ENCODE results near the gene RAB3A.
A peak's percentile ranks its signal among the peaks of the same experiment; 100 is the strongest.

Gene RAB3A

GRCh38 chr19:18196511-18196845, 7.4 kb downstream of the RAB3A start:
- DNase-seq: no peak

- peak; percentile 75 for DNase-seq
Measured at GRCh38 chr19:18194554-18195238, 9.1 kb downstream of the RAB3A start.

GRCh38 chr19:18194181-18194530, 9.7 kb downstream of the RAB3A start:
- no peak for DNase-seq

GRCh38 chr19:18193388-18194180, 10.3 kb downstream of the RAB3A start:
- peak; percentile 41 for DNase-seq

- peak; percentile 100 for DNase-seq
Measured at GRCh38 chr19:18192673-18193387, 11.0 kb downstream of the RAB3A start, which contains the start of gene MPV17L2. Gene MPV17L2 (plus strand): TSS chr19:18193218. CDS start chr19:18193282, 64 bp downstream.

- DNase-seq: no peak
Measured at GRCh38 chr19:18191640-18192062, 12.2 kb downstream of the RAB3A start.

GRCh38 chr19:18190278-18190677, 13.6 kb downstream of the RAB3A start:
- no peak for DNase-seq

GRCh38 chr19:18185538-18185937, 18.3 kb downstream of the RAB3A start:
- DNase-seq: no peak

GRCh38 chr19:18183529-18183928, 20.3 kb downstream of the RAB3A start:
- DNase-seq: no peak

GRCh38 chr19:18179957-18180356, 23.9 kb downstream of the RAB3A start:
- DNase-seq: peak; percentile 35

- peak; percentile 62 for DNase-seq
Measured at GRCh38 chr19:18176367-18177310, 27.2 kb downstream of the RAB3A start.

GRCh38 chr19:18174983-18175382, 28.9 kb downstream of the RAB3A start:
- DNase-seq: no peak

- DNase-seq: peak; percentile 78
Measured at GRCh38 chr19:18173572-18174288, 30.1 kb downstream of the RAB3A start, which contains the start of gene IFI30. Gene IFI30 (plus strand): TSS chr19:18173813. CDS start chr19:18173842, 29 bp downstream.

- peak; percentile 44 for DNase-seq
Measured at GRCh38 chr19:18173054-18173571, 30.7 kb downstream of the RAB3A start.

- DNase-seq: no peak
Measured at GRCh38 chr19:18172331-18173053, 31.4 kb downstream of the RAB3A start.

- DNase-seq: no peak
Measured at GRCh38 chr19:18171605-18172327, 32.1 kb downstream of the RAB3A start.

GRCh38 chr19:18170714-18171255, 33.1 kb downstream of the RAB3A start:
- no peak for DNase-seq

GRCh38 chr19:18168673-18169381, 35.0 kb downstream of the RAB3A start:
- no peak for DNase-seq

Measured in hematopoietic multipotent progenitor cell treated with erythropoietin and hydrocortisone succinate and interleukin-3 and kit ligand, for 4 days (in vitro differentiated cells).